Effector CD4-positive, alpha-beta T cell (primary cell): ENCODE results near the gene UGT1A9.

Experiments
- DNase-seq: peaks from one replicate; pipeline ENCODE4 v3.0.0-alpha.2; 2020

UGT1A9 gene

DNA sequence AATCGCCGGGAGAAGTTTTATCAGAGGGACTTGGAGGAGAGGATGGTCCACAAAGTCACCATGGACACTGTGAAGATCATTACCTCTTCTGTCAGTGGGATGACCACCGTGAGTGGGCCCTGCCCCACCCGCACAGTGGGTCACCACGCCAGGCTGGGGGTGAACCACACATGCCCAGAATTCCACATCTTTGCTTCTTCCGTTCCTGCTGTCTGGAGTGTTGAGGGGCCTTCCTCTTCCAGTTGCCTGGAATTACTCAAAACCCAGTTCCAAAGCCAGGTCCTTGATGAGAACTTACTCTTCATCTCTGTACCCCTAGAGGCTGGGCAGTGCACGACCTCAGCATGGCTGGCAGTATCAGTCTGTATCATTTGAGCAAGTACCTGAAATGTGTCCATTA, 128.5 kb downstream of the UGT1A9 start:
- no peak for DNase-seq

DNA sequence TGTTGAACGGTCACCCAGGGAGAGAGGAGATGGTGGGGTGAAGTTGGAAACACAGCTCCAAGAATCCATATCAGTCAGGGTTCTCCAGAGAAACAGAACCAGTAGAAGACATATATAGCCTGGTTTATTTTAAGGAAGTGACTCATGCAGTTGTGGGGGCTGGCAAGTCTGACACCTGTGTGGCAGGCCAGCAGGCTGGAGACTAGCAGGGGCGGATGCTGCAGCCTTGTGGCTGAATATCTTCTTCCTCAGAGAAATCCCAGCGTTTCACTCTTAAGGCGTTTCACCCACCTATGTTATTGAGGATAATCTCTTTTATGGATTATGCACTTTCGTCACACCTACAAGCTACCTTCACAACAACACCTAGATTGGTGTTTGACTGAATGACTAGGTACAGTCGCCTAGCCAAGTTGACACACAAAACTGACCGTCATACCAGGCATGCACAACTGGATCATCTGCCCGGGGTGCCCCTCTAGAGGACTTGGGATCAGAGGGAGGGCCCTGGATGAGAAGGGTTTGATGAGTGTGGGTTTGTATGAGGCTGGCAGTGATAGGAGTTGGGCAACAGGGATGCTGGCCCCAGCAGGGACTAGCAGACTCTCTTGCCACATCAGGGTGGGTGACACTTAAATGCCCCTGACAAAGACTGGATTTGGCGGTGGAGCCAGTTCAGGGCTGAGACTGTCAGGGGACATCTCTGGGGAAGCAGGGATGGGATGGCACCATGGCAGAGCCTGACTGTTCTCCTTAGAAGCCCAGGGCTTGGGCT, 129.8 kb downstream of the UGT1A9 start:
- no peak for DNase-seq

DNA sequence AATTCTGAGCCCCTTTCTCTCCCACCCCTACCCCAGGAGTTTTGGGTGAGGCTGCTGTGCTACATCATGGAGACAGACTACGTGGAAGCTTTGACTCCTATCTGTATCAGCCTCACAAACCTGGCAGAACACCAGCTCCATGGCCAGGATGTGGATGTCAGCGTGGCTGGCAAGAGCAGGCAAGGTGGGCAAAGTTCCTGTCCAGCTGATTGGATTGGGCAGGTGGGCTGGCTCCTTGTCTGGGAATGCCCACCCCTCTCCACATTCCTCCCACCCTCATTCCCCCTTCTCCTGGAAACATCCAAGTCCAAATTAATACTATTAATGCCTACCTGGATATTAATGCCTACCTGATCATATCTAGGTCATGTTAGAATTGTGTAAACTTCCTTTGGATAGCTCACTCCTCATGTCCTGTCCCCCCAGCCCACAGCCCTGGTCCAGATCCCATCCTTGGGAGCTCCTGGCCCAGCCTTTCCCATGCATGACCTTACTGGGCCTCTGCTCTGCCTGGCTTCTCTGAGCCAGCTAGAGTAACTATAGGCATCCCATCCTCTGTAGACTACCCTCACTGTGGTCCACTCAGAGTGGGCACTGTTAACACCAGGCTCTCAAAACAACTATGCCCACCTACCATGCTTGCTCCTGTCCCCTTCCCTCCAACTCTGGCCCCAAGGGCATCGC, 130.6 kb downstream of the UGT1A9 start:
- no peak for DNase-seq

DNA sequence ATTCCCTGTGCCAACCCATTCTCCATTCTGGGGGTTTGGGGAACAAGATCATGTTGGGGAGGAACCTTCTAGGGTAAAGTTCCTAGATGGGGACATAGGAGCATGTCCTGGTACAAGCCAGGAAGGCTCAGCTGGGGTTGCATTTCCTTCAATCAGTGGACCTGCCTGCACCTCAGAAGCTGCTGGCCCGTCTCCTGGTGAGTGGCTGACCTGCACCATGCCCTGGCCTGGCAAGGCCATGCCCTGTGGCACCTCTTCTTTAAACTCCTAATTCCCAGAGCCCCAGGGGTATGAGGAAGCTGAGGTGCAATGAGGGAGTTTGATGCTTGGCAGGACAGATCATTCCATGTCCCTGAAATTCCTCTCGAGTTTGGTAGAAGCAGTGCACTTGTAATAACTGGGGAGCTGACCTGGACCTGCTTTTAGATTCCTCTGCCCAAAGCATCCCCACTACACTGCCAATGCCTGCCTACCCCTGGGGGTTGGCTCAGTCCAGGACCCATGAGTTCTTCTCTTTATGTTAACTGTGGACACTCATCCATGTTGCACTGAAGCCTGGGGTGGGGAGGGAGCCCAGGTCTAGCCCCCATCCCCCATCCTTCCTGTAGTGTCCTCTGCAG, 131.7 kb downstream of the UGT1A9 start:
- no peak for DNase-seq

DNA sequence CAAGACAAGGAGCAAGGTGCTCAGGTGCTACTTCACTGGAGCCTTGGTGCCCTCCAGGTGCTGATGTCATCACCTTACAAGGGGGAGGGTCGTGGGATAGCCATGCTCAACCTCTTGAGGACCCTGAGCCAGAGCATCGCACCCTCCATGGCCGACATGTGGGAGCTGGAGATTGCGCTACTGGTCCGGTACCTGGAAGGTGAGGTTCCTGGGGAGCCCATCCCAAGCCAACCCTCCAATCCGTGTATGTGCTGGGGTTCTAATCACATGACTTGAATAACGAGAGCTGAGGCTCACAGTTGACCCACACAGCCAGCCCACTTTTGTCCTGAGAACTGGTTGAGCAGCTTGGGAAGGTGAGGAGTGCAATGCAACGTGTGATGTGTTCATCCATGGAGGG, 132.3 kb downstream of the UGT1A9 start:
- no peak for DNase-seq

DNA sequence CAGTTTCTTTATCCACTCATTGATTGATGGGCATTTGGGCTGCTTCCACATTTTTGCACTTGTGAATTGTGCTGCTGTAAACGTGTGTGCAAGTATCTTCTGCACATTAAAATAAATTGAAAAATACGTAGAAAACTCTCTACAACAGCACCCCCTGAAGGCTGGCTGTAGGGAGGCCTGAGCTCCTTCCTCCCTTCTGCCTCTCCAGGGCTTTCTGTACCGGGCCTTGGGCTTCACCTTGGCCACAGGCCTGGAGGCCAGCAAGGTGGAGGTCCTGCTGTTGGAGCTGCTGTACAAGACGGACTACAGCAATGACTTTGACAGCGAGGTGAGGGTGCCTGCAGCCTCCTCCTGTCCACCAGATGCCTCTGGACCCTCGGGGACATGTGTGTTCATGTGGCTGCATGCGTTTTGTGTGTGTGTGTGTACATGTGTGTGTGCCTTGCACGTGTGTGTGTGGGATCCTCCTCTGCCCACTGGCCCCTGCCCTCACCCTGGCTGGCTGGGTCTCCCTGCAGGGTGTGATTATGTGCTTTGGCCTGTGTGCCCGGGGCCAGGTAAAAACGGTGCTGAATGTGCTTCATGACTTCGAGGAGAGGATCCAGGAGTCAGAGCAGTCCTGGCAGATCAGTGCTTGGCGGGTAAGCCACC, 135.6 kb downstream of the UGT1A9 start:
- no peak for DNase-seq

DNA sequence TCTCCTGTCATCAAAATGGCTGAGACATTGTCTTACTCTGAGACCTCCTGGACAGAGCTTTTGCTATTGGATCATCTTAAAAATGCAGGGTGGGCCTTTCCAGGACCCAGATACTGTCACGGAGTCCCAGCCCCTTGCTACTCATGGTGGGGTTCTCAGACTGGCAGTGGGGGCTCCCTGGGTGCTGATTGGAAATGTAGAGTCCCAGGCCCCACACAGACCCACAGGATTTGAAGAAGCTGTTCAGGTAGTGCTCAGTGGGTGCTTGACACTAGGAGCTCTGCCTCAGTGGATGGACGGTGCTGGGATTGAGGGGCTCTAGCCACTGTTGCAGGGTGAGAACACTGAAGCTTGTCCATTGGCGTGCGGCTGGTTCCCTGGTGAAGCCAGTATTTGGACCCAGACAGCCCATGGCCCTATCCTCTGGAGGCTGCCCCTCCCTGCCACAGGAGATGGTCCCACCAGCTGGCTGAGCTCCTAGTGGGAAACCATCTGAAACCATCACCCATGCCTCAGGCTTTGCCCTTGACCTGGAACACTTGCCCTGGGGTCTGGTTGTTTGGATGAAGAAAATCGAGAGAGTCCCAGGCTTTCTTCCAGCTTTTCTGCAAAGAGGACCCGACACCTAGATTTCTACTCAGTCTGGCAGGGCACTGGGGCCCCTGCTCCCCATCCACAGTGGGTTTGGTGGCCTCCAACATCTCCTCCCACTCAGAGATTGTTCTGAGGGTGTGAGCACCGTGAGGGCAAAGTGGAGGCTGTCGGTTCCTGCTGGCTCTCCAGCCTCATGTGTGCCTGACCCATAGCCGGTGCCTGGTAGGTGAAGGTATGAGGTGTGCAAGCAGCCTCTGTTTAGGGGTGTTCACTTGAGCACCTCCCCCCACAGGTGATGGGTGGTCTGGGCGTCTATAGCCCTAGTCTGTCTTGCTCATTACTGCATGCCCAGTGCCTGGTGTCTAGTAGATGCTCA, 136.6 kb downstream of the UGT1A9 start:
- no peak for DNase-seq

DNA sequence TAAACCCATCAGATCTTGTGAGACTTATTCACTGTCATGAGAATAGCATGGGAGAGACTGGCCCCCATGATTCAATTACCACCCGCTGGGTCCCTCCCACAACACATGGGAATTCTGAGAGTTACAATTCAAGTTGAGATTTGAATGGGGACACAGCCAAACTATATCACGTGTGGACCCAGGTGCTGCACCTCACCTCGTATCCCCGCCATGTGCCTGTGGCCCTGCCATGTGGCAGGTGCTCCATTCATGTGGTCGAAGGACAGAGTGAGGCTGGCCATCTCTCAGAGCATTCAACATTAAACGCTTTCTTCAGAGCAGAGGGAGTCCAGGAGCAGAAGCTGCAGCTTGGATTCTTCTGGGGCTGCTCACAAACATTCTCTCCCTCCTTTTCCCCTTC, 138.7 kb downstream of the UGT1A9 start:
- DNase-seq: no peak

DNA sequence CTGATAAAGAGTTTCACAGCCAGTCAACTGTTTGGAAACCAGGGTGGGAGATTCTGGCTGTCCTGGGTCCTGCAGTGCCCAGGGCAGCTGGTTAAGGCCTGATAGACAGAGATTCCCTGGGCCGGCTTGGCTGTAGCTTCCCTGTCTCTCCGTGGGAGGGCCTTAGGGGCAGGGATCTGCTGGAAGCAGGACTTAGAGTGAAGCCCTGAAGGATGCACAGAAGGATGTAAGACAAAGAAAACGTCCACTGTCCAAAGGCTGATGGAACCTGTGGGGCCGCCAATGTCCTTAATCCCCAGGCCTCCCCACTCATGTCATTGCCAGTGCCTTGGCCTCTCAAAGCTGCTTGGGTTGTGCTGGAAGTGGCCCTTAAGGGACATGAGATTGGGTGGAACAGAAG, 139.4 kb downstream of the UGT1A9 start:
- DNase-seq: no peak

DNA sequence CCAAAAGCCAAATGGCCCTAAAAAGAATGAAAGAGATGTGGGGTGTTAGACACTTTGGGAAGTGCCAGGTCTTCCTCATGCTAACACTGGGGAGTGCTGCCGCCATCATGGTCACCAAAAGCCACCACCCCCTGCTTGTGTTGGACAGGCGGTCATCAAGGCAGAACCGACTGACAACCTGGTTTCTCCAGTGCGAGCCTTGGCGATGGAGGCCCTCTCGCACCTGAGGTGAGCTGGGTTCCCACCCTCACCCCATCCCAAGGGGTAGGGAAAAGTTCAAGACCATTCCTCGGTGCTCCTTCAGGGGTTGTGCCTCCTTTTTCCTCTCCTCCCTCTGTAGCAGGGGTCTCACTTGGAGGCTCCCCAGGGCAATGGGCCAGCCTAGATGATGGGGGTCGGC, 140.0 kb downstream of the UGT1A9 start:
- DNase-seq: no peak

DNA sequence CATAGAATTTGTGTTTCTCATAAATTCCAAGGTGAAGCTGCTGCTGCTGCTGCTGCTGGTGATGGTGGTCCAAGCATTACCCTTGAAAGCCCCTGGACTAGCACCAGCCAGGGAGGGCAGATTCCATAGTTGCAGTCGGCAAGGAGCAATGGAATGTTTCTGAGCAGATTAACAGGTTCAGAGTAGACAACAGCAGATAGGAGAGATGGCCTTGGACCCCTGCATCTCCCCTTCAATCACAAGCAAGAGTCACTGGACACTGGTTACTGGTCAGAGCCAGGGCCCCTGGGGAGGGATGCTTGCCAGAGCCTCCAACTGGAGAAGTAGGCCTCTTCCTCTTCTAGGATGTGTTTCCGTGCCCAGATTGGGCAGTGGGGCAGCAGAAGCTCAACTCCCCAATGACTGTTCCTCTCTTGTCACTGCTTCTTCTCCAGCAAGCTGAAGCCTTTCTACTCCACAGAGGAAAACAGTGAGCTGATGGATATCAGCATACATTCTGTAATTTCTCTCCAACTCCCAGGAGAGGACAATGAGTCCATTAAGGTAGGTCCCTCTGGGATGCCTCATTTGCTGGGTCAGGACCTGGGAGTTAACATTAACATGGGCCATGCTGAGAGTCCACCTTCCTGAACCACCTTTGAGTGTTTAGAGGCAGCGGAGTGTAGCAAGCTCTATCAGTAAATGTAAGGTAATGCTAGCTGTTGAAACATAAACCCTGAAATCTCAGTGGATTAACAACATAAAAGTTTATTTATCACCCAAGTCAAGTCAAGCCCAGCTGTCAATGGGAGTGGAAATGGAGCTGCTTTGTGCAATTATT, 141.7 kb downstream of the UGT1A9 start:
- DNase-seq: no peak

DNA sequence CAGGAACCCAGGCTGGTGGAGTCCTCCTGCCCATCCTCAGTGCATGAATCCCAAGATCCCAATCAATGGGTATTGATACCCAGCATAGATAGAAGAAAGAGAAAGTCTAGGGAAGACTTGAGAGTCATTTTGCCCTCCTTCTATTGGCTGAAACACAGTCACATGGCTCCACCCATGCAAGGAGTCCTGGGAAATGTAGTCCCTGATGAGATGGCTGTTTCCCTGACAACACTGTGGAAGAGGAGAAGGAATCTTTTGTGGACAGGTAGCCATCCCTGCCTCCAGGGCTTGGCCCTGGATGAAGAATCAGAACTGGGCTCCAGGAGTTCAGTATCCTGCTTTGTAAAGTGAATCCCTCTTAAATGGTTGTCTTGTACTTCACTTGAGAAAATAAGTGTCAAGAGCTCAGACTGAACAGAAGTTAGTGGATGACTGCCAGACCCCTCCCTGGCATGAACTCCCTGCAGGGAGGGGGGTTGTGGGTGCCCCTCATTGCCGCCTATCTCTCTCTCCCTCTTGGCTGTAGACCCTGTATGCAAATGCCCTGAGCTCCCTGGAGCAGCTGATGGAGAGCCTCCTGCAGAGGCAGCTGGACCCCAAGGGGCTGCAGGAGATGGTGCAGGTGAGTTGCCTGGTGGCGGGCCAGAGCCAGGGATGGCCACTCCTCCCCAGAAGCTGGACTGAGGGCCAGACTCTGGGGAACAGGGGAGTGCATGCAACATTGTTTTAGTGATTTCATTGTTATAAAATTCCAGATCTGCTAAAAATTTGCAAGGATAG, 142.5 kb downstream of the UGT1A9 start:
- DNase-seq: no peak

DNA sequence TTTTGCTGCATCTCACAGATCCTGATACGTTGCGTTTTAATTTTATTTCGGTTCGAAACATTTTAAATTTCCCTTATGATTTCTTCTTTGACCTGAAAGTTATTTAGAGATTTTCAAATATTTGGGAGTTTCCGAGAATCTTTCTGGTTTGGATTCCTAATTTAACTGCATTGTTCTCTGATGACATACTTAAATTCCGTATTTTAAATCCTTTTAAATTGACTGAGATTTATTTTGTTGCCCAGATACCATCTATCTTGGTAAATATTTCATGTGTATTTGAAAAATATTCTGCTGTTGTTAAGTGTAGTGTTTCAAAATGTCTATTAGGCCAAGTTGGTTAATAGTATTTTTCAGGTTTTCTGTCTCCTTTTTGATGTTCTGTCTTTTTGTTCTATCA, 144.2 kb downstream of the UGT1A9 start:
- DNase-seq: no peak

DNA sequence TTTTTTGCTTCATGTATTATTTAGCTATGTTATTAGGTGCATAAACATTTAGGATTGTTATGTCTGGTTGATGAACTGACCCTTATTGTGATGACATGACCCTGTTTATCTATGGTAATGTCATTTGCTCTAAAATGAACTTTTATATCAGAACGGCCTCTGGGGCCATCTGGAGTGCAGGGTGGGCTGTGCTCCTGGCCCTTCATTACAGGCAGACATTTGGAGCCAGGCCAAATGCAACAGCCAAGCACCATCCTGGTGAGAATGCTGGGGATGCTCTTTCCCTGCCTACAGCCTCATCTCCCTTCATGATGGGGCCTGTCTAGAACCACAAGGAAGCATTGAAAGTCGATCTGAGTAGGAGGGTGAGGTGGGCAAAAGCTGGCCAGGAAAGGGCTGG, 144.6 kb downstream of the UGT1A9 start:
- no peak for DNase-seq

DNA sequence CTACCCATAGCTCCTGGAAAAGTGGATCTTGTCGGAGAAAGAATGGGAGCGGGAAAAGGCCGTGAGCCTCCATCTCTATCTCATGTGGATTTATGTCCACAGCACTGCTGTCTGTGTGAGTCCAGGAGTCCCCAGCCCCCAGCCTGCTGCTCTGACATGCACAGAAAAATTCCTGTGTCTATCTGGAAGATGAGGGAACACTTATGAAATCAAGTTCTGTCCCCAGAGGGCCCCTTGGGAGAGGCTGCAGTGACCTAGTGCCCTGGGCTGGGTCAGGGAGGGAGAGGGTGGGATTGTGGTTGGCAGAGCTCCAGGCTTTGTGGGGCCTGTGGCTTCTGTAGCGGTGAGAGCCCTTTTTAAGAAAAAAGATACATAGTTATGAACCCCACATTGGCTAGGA, 145.1 kb downstream of the UGT1A9 start:
- DNase-seq: no peak

DNA sequence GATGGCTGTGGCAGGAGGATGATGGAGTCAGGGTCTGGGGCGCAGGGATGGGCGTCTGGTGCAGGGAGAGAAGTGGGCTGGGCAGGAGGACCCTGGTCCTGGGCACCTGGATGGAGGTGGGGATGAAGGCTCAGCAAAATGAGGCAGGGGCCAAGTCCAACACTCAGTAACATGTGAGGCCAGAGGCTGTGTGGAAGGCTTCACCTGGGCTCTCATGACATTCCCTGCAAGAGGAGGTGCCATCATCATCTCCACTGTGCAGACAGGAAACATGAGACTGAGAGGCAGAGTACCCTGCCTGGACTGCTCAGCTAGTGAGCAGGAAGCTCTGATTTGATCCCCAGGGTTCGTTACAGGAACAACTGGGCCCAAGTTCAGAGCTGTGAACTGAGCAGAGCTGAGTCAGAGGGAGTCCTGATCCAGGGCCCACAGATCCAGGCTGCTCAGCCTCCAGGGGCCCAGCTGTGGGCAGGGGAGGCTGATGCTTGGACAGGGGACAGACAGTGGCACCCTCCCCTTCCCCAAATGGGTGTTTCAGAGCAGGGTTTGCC, 145.7 kb downstream of the UGT1A9 start:
- no peak for DNase-seq

DNA sequence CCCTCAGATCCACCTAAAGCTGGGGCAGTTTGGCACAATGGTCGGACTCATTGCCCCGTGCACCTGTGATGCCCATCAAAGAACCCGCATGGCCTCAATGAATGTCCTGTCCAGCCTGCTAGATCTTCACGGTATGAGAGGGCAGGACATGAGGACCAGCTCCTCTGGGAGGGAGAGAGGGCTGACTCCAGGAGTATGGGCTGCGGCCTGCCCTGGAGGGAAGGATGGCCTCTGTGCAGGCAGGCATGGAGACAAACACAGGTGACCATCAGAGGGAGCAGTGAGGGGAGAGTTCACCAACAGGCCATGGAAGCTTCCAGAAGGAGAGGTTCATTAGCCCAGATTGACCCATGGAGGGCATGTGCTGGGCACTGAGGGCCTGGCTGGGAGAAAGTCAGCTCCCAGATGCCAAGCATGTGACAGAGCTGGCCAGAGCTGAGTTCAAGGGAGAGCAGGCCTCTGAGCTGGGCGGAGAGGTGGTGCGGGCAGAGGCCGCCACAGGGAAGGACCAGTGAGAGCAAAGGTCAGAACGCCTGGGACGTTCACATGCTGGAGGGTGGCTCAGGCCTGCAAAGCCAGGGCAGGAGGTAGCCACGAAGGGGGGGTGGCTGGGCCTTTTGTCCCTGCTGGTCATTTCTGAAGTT, 146.4 kb downstream of the UGT1A9 start:
- DNase-seq: no peak

DNA sequence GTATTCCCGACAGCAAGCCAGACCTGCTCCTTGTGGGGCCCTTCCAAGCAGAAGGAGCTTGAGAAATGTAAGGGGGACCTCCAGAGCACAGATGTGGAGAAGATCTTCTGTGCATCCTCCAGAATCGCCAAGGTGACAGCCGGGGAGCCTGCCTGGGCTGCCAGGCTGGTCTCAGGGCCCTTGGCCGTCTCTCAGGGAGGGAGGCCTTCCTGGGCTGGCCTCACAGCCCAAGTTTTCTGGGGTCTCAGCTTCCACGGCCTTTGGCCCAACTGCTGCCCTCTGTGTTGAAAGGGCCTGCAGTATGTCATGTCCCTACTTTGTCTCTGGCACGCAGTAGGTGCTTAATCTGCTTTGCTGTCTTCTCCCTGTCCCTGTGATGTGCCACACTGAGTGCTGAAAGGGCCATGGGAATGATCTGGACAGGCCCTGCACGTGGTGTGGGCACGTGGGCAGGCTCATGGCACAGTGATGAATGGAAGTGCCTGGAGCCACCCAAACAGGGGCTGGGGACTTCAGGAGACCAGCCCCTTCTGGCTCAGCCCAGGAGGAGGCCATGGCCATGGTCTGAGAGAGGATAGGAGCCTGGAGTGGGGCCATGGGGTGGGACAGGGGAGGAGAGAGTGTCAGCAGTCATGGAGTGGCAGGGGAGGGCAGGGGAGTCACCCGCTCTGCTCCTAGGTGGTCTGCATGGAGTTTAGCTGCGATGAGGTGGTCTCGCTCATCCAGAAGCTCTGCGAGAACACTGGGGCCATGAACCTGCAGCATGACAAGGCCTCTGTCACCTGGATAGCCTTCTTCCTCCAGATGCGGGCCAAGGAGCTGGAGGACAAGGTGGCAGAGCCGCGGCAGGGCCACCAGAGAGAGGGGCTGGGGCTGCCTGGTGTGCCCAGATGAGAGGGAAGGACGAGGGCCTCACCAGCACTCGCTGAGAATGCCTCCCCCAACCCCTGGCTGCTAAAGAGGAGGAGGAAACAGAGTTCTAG, 147.2 kb downstream of the UGT1A9 start:
- no peak for DNase-seq
